Endothelial cell of umbilical vein (primary cell): ENCODE data around the gene ABLIM1. TPM values are rescaled to one million over a fixed set of nuclear protein-coding genes. Genes with fewer than 3 reads are reported as not detected.

Source experiments
- BruUV-seq: library from RNA; stranded (reverse); fragments of 400-500 nt; replicated peaks from 2 replicates; lab custom pipeline; 2021; lab: Mats Ljungman, UMichigan
- CTCF ChIA-PET: fragments of 300-600, 350-600 bp; sonication (Branson Sonifier 250); formaldehyde crosslinking; loops from one replicate; lab custom pipeline; 2021; ENCODE audit warnings: antibody characterized with exemption, inconsistent platforms; lab: Charles Lee
- POLR2A ChIA-PET: fragments of 300-600, 350-600 bp; sonication (Branson Sonifier 250); formaldehyde crosslinking; loops from one replicate; lab custom pipeline; 2021; ENCODE audit warnings: antibody characterized with exemption, inconsistent platforms; lab: Charles Lee
- DNase-seq: peaks from one replicate; pipeline ENCODE4 v3.0.0-alpha.2; 2011; ENCODE audit warnings: low read depth, low spot score
- FAIRE-seq: peaks from 2 replicates; lab custom pipeline; 2011; peaks lifted over from hg19 to GRCh38; lab: Jason Lieb, UNC
- H2AFZ ChIP-seq: 2 replicates; pipeline ENCODE4 v1.6.0; 2012; ENCODE audit warnings: low read depth, low read length, control low read depth, inconsistent platforms
- H3K27ac ChIP-seq: 2 replicates; pipeline ENCODE4 v1.5.1; 2011; ENCODE audit warnings: low read depth, mild to moderate bottlenecking, control low read depth, low read length, moderate library complexity; ENCODE audit not compliant: insufficient read depth
- H3K27me3 ChIP-seq, 2 experiments: 2 replicates each; pipeline versions ENCODE4 v1.6.0 to v1.6.1; 2011; ENCODE audit warnings: low read length in 2 of 2, mixed read lengths in 1 of 2; ENCODE audit not compliant: control insufficient read depth in 2 of 2, insufficient read depth in 2 of 2
- H3K36me3 ChIP-seq, 2 experiments: 2 replicates in 1 of 2; 3 replicates in 1 of 2; pipeline ENCODE4 v1.5.1; 2011; ENCODE audit warnings: low read length in 2 of 2, mild to moderate bottlenecking in 1 of 2, moderate library complexity in 1 of 2; ENCODE audit not compliant: control insufficient read depth in 2 of 2, insufficient read depth in 2 of 2; ENCODE audit errors: extremely low read depth in 1 of 2
- H3K4me1 ChIP-seq: 3 replicates; pipeline ENCODE4 v1.5.1; 2011; ENCODE audit warnings: mild to moderate bottlenecking, low read length; ENCODE audit not compliant: control insufficient read depth, insufficient read depth; ENCODE audit errors: extremely low read depth
- H3K4me2 ChIP-seq: 2 replicates; pipeline ENCODE4 v1.6.1; 2011; ENCODE audit warnings: low read length, control low read depth, mixed read lengths; ENCODE audit not compliant: insufficient read depth
- H3K4me3 ChIP-seq, 3 experiments: fragments of 200-600 bp in 1 of 3; sonication (generic), shearing (Covaris generic) in 1 of 3; replicated peaks in 1 of 3; 2 replicates each; pipeline ENCODE4 v1.5.1; 2011 to 2016; ENCODE audit warnings: control low read depth in 3 of 3, low read length in 3 of 3, mild to moderate bottlenecking in 2 of 3, inconsistent platforms in 1 of 3, low read depth in 1 of 3, moderate library complexity in 1 of 3; ENCODE audit not compliant: insufficient read depth in 1 of 3
- H3K79me2 ChIP-seq: 2 replicates; pipeline ENCODE4 v1.6.0; 2012; ENCODE audit warnings: low read length, inconsistent platforms; ENCODE audit not compliant: control insufficient read depth, insufficient read depth
- H3K9ac ChIP-seq: replicated peaks from 2 replicates; pipeline ENCODE3; 2011; ENCODE audit warnings: low read length, control low read depth; ENCODE audit not compliant: insufficient read depth; ENCODE audit errors: extremely low read depth
- H3K9me1 ChIP-seq: replicated peaks from 3 replicates; pipeline ENCODE4 v1.6.0; 2011; ENCODE audit warnings: mild to moderate bottlenecking, low read length; ENCODE audit not compliant: control insufficient read depth, insufficient read depth; ENCODE audit errors: extremely low read depth
- H3K9me3 ChIP-seq: replicated peaks from 2 replicates; pipeline ENCODE4 v1.5.1; 2012; ENCODE audit warnings: low read length, inconsistent platforms; ENCODE audit not compliant: control insufficient read depth, insufficient read depth
- H4K20me1 ChIP-seq: replicated peaks from 2 replicates; pipeline ENCODE3; 2011; ENCODE audit warnings: mild to moderate bottlenecking, low read length; ENCODE audit not compliant: control insufficient read depth, insufficient read depth; ENCODE audit errors: extremely low read depth
- EZH2 ChIP-seq: IDR thresholded peaks from 2 replicates; pipeline ENCODE4 v1.6.1; 2012; ENCODE audit warnings: borderline replicate concordance, low read depth, mild to moderate bottlenecking, moderate library complexity, low read length, inconsistent platforms; ENCODE audit not compliant: severe bottlenecking
- FOS ChIP-seq: IDR thresholded peaks from 2 replicates; pipeline ENCODE4 v1.6.1; 2011; ENCODE audit warnings: mild to moderate bottlenecking, low read length, moderate library complexity, borderline replicate concordance; ENCODE audit not compliant: insufficient read depth
- GATA2 ChIP-seq: IDR thresholded peaks from 2 replicates; pipeline ENCODE4 v1.7.0; 2011; ENCODE audit warnings: low read depth, mild to moderate bottlenecking, moderate library complexity, mixed read lengths, low read length; ENCODE audit not compliant: insufficient read length, insufficient read depth
- JUN ChIP-seq: IDR thresholded peaks from 2 replicates; pipeline ENCODE4 v1.6.1; 2011; ENCODE audit warnings: borderline replicate concordance, low read depth; ENCODE audit not compliant: insufficient read length, insufficient read depth
- MYC ChIP-seq: IDR thresholded peaks from one replicate; pipeline ENCODE4 v1.6.1; 2011; ENCODE audit warnings: mild to moderate bottlenecking, low read depth, low read length
- POLR2A ChIP-seq: IDR thresholded peaks from 2 replicates; pipeline ENCODE4 v1.6.1; 2012; ENCODE audit warnings: low read depth, mild to moderate bottlenecking, control low read depth, low read length
- POLR2AphosphoS5 ChIP-seq: IDR thresholded peaks from 2 replicates; pipeline ENCODE4 v1.6.1; 2012; ENCODE audit warnings: low read depth, mild to moderate bottlenecking, control low read depth, low read length, moderate library complexity; ENCODE audit not compliant: insufficient read depth
- dilution Hi-C: fragments of 300-500 bp; cut with MboI; formaldehyde crosslinking; loops from one replicate; pipeline ENCODE4 v1.15.0; 2019; ENCODE audit warnings: low sequenced_read_pairs; ENCODE audit not compliant: extremely low pct_ligation_motif_present
- intact Hi-C: fragments of 100-400 bp; cut with micrococcal nuclease; formaldehyde crosslinking; loops from one replicate; pipeline ENCODE4 v1.10.0; 2022
- polyA plus RNA-seq, 4 experiments: library from polyadenylated mRNA; depleted of rRNA in 3 of 4; stranded (reverse) in 3 of 4; unstranded in 1 of 4; fragments of >200 nt; gene quantifications; 2 replicates each; pipeline versions ENCODE4 v1.2.1 to v1.2.3, GENCODE V29; 2011 to 2012; ENCODE audit warnings: missing spikeins in 1 of 4
- total RNA-seq: library from RNA; stranded (reverse); gene quantifications from 2 replicates; pipeline ENCODE4 v1.2.3, GENCODE V29; 2021
- TF ChIP-seq, protein P1 (sequence below), 2 donors: IDR thresholded peaks; 1 replicate in 1 of 2; 2 replicates in 1 of 2; pipeline ENCODE4 v1.5.1; 2011; ENCODE audit warnings: low read length in 2 of 2, mild to moderate bottlenecking in 2 of 2, moderate library complexity in 2 of 2, control low read depth in 1 of 2, inconsistent platforms in 1 of 2, low read depth in 1 of 2; ENCODE audit not compliant: insufficient read depth in 1 of 2; ENCODE audit errors: extremely low read depth in 1 of 2
- TF ChIP-seq, protein P2 (sequence below): IDR thresholded peaks from 2 replicates; pipeline ENCODE4 v1.6.1; 2011; ENCODE audit not compliant: insufficient read depth, insufficient read length

The ABLIM1 gene
- total and polyA plus RNA-seq, 2 donors (not counting 3 experiments of a cell fraction or from before 2014, with no cell fraction given): 128 to 235 TPM

DNA sequence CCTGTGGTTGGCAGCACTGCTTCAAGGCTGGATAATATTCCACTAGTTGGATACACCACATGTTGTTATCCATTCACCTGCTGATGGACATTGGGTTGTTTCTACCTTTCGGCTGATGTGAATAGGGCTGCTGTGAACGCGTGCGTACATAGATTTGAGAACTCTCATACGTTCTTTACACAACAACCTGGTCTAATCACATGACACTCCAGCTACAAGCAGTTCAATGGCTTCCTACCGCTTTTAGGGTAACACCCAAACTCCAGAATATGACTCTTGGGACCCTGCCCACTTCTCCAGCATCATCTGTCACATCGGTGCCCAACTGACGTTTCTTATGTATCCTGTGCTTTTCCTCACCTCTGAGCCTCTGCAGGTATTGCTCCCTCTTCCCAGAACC lies 114.6 kb downstream of the ABLIM1 start:
- H2AFZ ChIP-seq: no peak overlapping the region
- dilution Hi-C loops (no loop called here), intact Hi-C loops (no loop called here)
- H3K79me2 ChIP-seq: no peaks in the 10 kb centered on the region
- H3K4me1 ChIP-seq: peaks cover 7% of the 10 kb centered on the region
- no peaks in the 10 kb centered on the region for H3K9me3 ChIP-seq
- H3K4me2 ChIP-seq: no peak overlapping the region
- H3K4me3 ChIP-seq: no peak overlapping the region
- FAIRE-seq: no peak
- no peaks in the 10 kb centered on the region for H3K9me1 ChIP-seq
- H3K36me3 ChIP-seq: peaks cover 0 to 12% of the 10 kb centered on the region in 2 experiments
- H3K27me3 ChIP-seq: no peaks in the 10 kb centered on the region
- no peak overlapping the region for H3K27ac ChIP-seq
- TF ChIP-seq POLR2A (no peak), JUN (no peak), MYC (no peak), EZH2 (no peak), GATA2 (no peak), FOS (no peak), POLR2AphosphoS5 (no peak)
- TF ChIP-seq, protein P1, sequence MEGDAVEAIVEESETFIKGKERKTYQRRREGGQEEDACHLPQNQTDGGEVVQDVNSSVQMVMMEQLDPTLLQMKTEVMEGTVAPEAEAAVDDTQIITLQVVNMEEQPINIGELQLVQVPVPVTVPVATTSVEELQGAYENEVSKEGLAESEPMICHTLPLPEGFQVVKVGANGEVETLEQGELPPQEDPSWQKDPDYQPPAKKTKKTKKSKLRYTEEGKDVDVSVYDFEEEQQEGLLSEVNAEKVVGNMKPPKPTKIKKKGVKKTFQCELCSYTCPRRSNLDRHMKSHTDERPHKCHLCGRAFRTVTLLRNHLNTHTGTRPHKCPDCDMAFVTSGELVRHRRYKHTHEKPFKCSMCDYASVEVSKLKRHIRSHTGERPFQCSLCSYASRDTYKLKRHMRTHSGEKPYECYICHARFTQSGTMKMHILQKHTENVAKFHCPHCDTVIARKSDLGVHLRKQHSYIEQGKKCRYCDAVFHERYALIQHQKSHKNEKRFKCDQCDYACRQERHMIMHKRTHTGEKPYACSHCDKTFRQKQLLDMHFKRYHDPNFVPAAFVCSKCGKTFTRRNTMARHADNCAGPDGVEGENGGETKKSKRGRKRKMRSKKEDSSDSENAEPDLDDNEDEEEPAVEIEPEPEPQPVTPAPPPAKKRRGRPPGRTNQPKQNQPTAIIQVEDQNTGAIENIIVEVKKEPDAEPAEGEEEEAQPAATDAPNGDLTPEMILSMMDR (IDR thresholded peaks at IDR 0.05; ENCODE audit: extremely low read depth in 1 of 2, insufficient read depth in 1 of 2, low read depth in 1 of 2, low read length in 2 of 2): no peak
- TF ChIP-seq, protein P2, sequence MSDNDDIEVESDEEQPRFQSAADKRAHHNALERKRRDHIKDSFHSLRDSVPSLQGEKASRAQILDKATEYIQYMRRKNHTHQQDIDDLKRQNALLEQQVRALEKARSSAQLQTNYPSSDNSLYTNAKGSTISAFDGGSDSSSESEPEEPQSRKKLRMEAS: no peak
- ChIA-PET CTCF (interaction anchor here (1.1 to 6.8 kb wide), 2 partner anchors 72 to 239 kb away, joined by 5 to 37 read pairs; no protein-coding TSS in a partner anchor), POLR2A (no interaction called here)
- no peak overlapping the region for H3K9ac ChIP-seq
- no peak for DNase-seq
- no TSS peak for BruUV-seq
- no peaks in the 10 kb centered on the region for H4K20me1 ChIP-seq
